ENCODE data around the gene NFAM1. TPM values are rescaled to one million over a fixed set of nuclear protein-coding genes. Genes with fewer than 3 reads are reported as not detected.

NFAM1 gene
- total RNA-seq, 1 donor from 2014 or later, result 0.53 TPM

- Mint-ChIP-seq H3K4me3 (no peak overlapping the region), H3K9me3 (no peaks in the 10 kb centered on the region), H3K27me3 (peaks cover 8% of the 10 kb centered on the region), H3K27ac (no peak overlapping the region), H3K4me1 (ENCODE audit: unreplicated experiment) (no peaks in the 10 kb centered on the region), H3K36me3 (no peaks in the 10 kb centered on the region)
- TF ChIP-seq CTCF (conservative IDR thresholded peaks at IDR 0.05), result no peak
- DNase-seq (ENCODE audit: extremely low spot score, unreplicated experiment), result no peak
These were observed 20.7 kb upstream of the NFAM1 start for GRCh38 chr22:42452916-42453315.

- TF ChIP-seq CTCF (conservative IDR thresholded peaks at IDR 0.05), result no peak
- Mint-ChIP-seq H3K4me1 (ENCODE audit: unreplicated experiment) (no peaks in the 10 kb centered on the region), H3K27me3 (peaks cover 8% of the 10 kb centered on the region)
These were observed 20.3 kb upstream of the NFAM1 start for GRCh38 chr22:42452456-42452855.

GRCh38 chr22:42451499-42452145 is 19.4 kb upstream of the NFAM1 start:
- no peaks in the 10 kb centered on the region for H3K9me3 Mint-ChIP-seq
- no peak for TF ChIP-seq CTCF (conservative IDR thresholded peaks at IDR 0.05)
- no peaks in the 10 kb centered on the region for H3K36me3 Mint-ChIP-seq
- H3K27me3 Mint-ChIP-seq, result peaks cover 7% of the 10 kb centered on the region
- H3K4me3 Mint-ChIP-seq, result no peak overlapping the region
- no peak for DNase-seq (ENCODE audit: extremely low spot score, unreplicated experiment)
- no peaks in the 10 kb centered on the region for H3K4me1 Mint-ChIP-seq (ENCODE audit: unreplicated experiment)
- no peak overlapping the region for H3K27ac Mint-ChIP-seq

More at GRCh38 chr22:42452456-42452855, 20.3 kb upstream of the NFAM1 start:
- Mint-ChIP-seq H3K4me3 (no peak overlapping the region), H3K27ac (no peak overlapping the region), H3K9me3 (no peaks in the 10 kb centered on the region), H3K36me3 (no peaks in the 10 kb centered on the region)
- DNase-seq (ENCODE audit: extremely low spot score, unreplicated experiment), result no peak

GRCh38 chr22:42450862-42451261 is 18.7 kb upstream of the NFAM1 start:
- Mint-ChIP-seq H3K27ac (no peak overlapping the region), H3K9me3 (no peaks in the 10 kb centered on the region), H3K27me3 (no peaks in the 10 kb centered on the region), H3K36me3 (no peaks in the 10 kb centered on the region), H3K4me3 (no peak overlapping the region), H3K4me1 (ENCODE audit: unreplicated experiment) (no peaks in the 10 kb centered on the region)
- TF ChIP-seq CTCF (conservative IDR thresholded peaks at IDR 0.05), result no peak
- no peak for DNase-seq (ENCODE audit: extremely low spot score, unreplicated experiment)

- Mint-ChIP-seq H3K4me1 (ENCODE audit: unreplicated experiment) (peaks cover 13% of the 10 kb centered on the region), H3K36me3 (no peaks in the 10 kb centered on the region), H3K9me3 (no peaks in the 10 kb centered on the region), H3K27ac (no peak overlapping the region), H3K4me3 (no peak overlapping the region), H3K27me3 (no peaks in the 10 kb centered on the region)
- no peak for TF ChIP-seq CTCF (conservative IDR thresholded peaks at IDR 0.05)
- DNase-seq (ENCODE audit: extremely low spot score, unreplicated experiment), result no peak
These were observed 13.9 kb upstream of the NFAM1 start for GRCh38 chr22:42446151-42446550.

Measured in type B pancreatic cell (in vitro differentiated cells).